ENCODE measurements around the gene KISS1. TPM values are rescaled to one million over a fixed set of nuclear protein-coding genes. Genes with fewer than 3 reads are reported as not detected.

Gene KISS1
- total RNA-seq, 1 experiment from 2014 or later: 1.3 TPM

DNA sequence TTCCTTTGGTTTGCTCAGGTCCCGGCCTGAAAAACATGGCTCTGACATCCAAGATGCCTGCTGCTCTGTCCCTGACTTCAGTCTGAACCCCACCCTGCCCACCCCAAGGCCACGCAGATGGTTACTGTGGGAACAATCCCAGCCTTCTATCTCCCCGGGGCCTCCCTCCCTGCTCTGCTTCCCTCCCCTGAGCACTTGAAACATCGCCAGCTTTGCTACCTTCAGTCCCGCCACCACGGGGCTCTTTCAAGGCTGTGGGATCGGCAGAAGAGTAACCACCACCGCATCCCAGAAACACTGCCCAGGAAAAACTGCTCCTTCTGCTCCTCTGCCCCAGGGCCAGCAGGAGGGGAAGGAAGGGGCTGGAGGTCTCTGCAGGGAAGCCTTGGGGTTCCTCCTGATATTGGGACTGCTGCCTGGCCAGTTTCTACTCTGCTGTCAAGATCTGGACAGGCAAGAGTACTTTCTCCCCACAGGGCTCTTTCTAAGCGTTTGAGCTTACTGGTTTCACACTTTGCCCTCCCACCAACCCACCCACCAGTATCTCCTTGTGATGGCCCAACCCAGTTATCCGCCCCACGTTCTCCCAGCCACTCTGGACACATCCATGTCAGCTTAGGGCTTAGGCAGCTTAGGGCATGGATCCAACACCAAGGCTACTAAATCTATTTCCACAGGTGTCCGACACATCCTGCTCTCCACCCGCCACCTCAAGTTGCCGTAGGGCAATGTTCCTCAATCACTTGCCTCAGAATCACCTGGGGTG, 52.8 kb downstream of the KISS1 start:
- Histone ChIP-seq H3K4me3 (replicated peaks in 1 of 2; ENCODE audit: low read depth in 1 of 2, low read length in 2 of 2) (no peak overlapping the region), H3K27ac (ENCODE audit: low read depth, low read length) (no peak overlapping the region), H2AFZ (ENCODE audit: low read depth, low read length, poor library complexity, severe bottlenecking) (no peak overlapping the region), H3K27me3 (ENCODE audit: insufficient read depth, low read length) (no peaks in the 10 kb centered on the region), H3K9me3 (ENCODE audit: control insufficient read depth in 1 of 2, insufficient read depth in 1 of 2, low read depth in 1 of 2, low read length in 2 of 2) (no peaks in the 10 kb centered on the region), H3K9me2 (ENCODE audit: insufficient read depth) (no peaks in the 10 kb centered on the region), H3K4me2 (ENCODE audit: low read length) (no peak overlapping the region), H3K36me3 (ENCODE audit: control insufficient read depth in 1 of 2, insufficient read depth in 2 of 2, low read length in 2 of 2) (peaks cover 0 to 7% of the 10 kb centered on the region in 2 experiments; a peak in 1 of 4 replicates), H3K79me2 (ENCODE audit: insufficient read depth, low read length) (no peaks in the 10 kb centered on the region), H3K4me1 (ENCODE audit: control insufficient read depth in 1 of 2, insufficient read depth in 2 of 2, low read length in 2 of 2) (no peaks in the 10 kb centered on the region), H3K9ac (ENCODE audit: low read length) (no peak overlapping the region), H4K20me1 (ENCODE audit: insufficient read depth) (no peaks in the 10 kb centered on the region)
- ATAC-seq (no peak), DNase-seq (ENCODE audit: low read depth, low spot score) (no peak)
- intact Hi-C loops (cut with micrococcal nuclease): no loop called here
- TF ChIP-seq FOSL1 (IDR thresholded peaks at IDR 0.05; ENCODE audit: low read depth) (no peak), YY1 (IDR thresholded peaks at IDR 0.05; ENCODE audit: extremely low read depth, insufficient replicate concordance, low read depth, low read length) (no peak), POLR2AphosphoS5 (IDR thresholded peaks at IDR 0.05; ENCODE audit: low read depth, low read length) (no peak), SIN3A (IDR thresholded peaks at IDR 0.05; ENCODE audit: low read depth) (no peak), SRF (IDR thresholded peaks at IDR 0.05; ENCODE audit: low read depth) (no peak), POLR2A (IDR thresholded peaks at IDR 0.05; ENCODE audit: borderline replicate concordance, extremely low read depth, insufficient read depth, insufficient read length) (no peak), REST (IDR thresholded peaks at IDR 0.05; ENCODE audit: low read depth) (no peak), EGR1 (IDR thresholded peaks at IDR 0.05; ENCODE audit: low read depth) (no peak), SP1 (IDR thresholded peaks at IDR 0.05; ENCODE audit: low read depth) (no peak)
- TF ChIP-seq, protein P1, sequence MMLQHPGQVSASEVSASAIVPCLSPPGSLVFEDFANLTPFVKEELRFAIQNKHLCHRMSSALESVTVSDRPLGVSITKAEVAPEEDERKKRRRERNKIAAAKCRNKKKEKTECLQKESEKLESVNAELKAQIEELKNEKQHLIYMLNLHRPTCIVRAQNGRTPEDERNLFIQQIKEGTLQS (IDR thresholded peaks at IDR 0.05): no peak
- ChIA-PET CTCF (interaction anchor here (2.5 kb wide), 1 partner anchor 16 kb away, joined by 8 read pairs; no protein-coding TSS in a partner anchor), POLR2A (no interaction called here), RAD21 (ENCODE audit: low non-redundant PET in 1 of 2, low total read pairs in 2 of 2, uncharacterized antibody in 2 of 2, unreplicated experiment in 2 of 2) (no interaction called here)
- no TSS peak for BruUV-seq (replicated peaks)
